ENCODE measurements around the gene SLC22A14. TPM values are rescaled to one million over a fixed set of nuclear protein-coding genes. Genes with fewer than 3 reads are reported as not detected.

The SLC22A14 gene
- total RNA-seq, 1 donor from 2014 or later = not detected

DNA sequence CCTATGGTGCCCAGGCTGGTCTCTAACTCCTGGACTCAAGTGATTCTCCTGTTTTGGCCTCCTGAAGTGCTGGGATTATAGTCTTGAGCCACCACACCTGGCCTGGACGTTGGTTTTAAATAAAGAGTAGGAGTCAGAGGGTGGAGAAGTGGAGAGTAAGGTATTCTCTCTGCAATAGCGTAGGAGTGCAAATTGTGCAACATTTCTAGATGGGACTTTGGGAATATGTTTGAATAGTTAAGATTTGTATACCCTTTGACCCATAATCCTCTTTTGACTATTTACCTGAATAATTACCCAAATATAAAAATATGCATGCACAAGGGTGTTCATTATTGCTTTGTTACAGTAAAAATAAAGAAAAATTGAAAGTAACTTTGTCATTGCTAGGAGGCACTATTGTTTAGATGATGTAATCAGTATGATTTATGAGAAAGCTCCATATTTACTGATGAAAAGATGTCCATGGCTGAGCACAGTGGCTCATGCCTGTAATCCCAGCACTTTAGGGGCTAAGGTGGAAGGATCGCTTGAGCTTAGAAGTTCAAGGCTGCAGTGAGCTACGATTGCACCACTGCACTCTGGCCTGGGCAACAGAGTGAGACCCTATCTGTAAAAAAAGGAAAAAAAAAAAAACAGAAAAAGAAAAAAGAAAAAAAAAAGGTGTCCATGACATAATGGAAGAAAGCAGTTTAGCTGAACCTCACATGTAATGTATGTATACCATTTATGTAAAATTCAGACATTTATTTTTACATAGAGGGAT, 49.3 kb downstream of the SLC22A14 start:
- no peak for DNase-seq (ENCODE audit: low spot score in 2 of 2)
- no peak overlapping the region for H3K27ac ChIP-seq
- no peaks in the 10 kb centered on the region for H3K4me1 ChIP-seq
- no peaks in the 10 kb centered on the region for H3K9me3 ChIP-seq
- TF ChIP-seq, protein P1, sequence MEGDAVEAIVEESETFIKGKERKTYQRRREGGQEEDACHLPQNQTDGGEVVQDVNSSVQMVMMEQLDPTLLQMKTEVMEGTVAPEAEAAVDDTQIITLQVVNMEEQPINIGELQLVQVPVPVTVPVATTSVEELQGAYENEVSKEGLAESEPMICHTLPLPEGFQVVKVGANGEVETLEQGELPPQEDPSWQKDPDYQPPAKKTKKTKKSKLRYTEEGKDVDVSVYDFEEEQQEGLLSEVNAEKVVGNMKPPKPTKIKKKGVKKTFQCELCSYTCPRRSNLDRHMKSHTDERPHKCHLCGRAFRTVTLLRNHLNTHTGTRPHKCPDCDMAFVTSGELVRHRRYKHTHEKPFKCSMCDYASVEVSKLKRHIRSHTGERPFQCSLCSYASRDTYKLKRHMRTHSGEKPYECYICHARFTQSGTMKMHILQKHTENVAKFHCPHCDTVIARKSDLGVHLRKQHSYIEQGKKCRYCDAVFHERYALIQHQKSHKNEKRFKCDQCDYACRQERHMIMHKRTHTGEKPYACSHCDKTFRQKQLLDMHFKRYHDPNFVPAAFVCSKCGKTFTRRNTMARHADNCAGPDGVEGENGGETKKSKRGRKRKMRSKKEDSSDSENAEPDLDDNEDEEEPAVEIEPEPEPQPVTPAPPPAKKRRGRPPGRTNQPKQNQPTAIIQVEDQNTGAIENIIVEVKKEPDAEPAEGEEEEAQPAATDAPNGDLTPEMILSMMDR (IDR thresholded peaks at IDR 0.05) = no peak
- H3K27me3 ChIP-seq = no peaks in the 10 kb centered on the region
- H3K4me3 ChIP-seq = no peak overlapping the region
- intact Hi-C loops (cut with DNase I) = no loop called here
- H3K36me3 ChIP-seq = no peaks in the 10 kb centered on the region

DNA sequence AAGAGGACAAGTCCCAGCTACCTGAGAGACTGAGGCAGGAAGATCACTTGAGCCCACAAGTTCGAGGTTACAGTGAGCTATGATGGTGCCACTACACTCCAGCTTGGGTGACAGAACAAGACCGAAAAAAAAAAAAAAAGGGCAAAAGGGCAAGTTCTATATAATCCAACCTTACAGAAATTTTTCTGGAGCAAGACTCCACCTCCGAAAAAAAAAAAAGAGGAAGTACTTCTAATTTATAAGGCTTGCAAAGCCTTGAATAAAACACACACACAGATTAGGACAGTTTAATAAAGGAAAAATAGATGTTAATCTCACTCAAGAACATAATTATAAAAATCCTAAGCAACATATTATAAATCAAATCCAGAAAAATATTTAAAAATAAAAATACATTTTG, 50.1 kb downstream of the SLC22A14 start:
- Histone ChIP-seq H3K27ac (no peak overlapping the region), H3K27me3 (no peaks in the 10 kb centered on the region), H3K9me3 (no peaks in the 10 kb centered on the region), H3K4me1 (no peaks in the 10 kb centered on the region), H3K36me3 (no peaks in the 10 kb centered on the region), H3K4me3 (no peak overlapping the region)
- TF ChIP-seq, protein P1 (IDR thresholded peaks at IDR 0.05) = no peak
- no peak for DNase-seq (ENCODE audit: low spot score in 2 of 2)
- intact Hi-C loops (cut with DNase I) = no loop called here

DNA sequence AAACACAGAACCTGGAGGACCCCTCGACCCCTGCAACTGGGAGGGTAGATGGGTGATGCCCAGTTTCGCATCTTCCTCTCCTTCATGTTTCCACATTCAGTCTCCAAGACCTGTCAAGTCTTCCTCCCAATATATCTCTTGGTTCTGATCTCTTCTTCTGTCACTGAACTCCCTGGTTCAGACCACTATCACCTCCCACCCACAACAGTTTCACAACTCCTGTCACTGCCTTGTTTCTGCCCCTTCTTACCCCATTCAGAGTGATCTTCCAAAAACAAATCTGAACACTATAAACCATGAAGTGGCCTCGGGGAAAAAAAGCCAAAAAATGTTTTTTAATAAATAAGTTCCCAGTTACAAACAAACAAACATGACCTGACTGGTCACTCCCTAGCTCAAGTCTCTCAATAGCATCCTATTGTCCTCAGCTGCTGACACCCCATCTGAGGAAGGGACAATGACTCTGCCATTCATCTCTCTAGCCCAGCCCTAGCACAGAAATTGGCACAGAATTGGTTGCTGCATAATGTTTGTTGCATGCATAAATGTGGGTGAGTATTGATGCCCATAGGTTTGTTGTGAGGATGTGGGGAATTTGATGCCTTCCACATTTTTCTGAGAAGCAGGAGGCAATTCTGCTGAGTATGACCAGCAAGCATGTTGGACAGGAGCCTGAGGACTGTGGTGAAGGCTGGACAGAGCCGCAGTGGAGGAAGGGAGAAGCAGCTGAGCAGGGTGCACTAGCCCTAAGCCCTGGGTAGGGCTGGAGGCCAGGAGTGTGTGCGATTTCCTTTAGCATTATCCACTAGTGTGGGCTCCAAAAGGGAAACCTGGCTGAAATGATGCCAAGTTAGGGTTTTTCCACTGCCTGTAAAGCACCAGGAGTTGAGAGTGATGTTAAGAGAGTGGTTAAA, 52.3 kb downstream of the SLC22A14 start:
- H3K9me3 ChIP-seq = no peaks in the 10 kb centered on the region
- H3K27me3 ChIP-seq = no peaks in the 10 kb centered on the region
- TF ChIP-seq, protein P1 (IDR thresholded peaks at IDR 0.05) = no peak
- no peak overlapping the region for H3K4me3 ChIP-seq
- intact Hi-C loops (cut with DNase I) = no loop called here
- H3K4me1 ChIP-seq = no peaks in the 10 kb centered on the region
- DNase-seq (ENCODE audit: low spot score in 2 of 2) = no peak
- H3K36me3 ChIP-seq = no peaks in the 10 kb centered on the region
- H3K27ac ChIP-seq = no peak overlapping the region

DNA sequence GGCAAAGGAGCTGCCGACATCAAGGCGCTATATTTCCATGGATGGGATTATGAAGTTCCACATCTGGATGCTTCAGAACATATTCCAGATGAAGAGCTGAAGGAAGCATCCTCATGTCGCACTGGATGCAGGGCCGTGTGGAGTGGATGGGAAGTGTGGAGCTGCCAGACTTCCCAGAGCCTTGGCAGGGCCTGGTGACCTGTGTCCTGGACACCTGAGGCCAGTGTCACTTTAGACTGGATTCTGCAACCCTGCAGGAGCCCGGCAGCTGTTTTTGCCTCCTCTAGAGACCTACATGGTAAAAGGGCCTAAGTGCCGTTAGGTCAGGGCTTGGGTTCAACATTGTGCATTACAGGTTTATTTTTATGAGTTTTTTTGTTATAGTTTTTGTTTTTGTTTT, 53.2 kb downstream of the SLC22A14 start:
- Histone ChIP-seq H3K9me3 (no peaks in the 10 kb centered on the region), H3K4me1 (no peaks in the 10 kb centered on the region), H3K36me3 (no peaks in the 10 kb centered on the region), H3K4me3 (no peak overlapping the region), H3K27ac (no peak overlapping the region), H3K27me3 (no peaks in the 10 kb centered on the region)
- TF ChIP-seq, protein P1 (IDR thresholded peaks at IDR 0.05) = no peak
- intact Hi-C loops (cut with DNase I) = no loop called here
- no peak for DNase-seq (ENCODE audit: low spot score in 2 of 2)

DNA sequence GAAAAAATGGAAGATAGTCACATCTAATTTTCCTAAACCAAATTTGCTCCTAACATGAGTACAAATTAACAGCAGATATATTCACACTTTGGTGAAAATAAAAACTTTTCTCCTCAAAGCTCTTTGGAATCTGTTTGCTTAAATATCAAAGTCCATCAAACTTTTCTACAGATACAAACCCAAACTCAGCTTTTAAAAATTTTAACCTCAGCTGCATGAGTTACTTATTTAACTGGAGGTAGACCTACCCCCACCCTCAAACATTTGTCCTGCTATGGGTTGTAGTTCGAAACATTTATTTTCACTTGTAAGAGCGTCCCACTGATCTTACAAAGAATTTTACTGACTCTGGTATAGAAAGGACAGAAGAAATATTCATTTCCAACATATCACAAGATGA, 55.6 kb downstream of the SLC22A14 start:
- intact Hi-C loops (cut with DNase I) = no loop called here
- TF ChIP-seq, protein P1 (IDR thresholded peaks at IDR 0.05) = no peak
- Histone ChIP-seq H3K36me3 (no peaks in the 10 kb centered on the region), H3K27ac (no peak overlapping the region), H3K4me3 (no peak overlapping the region), H3K9me3 (no peaks in the 10 kb centered on the region), H3K27me3 (no peaks in the 10 kb centered on the region), H3K4me1 (no peaks in the 10 kb centered on the region)
- no peak for DNase-seq (ENCODE audit: low spot score in 2 of 2)

All from ascending aorta (tissue), 2 donors.